Spleen (tissue), 7 donors: Measurements from ENCODE around the gene PTRH1.
A peak's percentile ranks its signal among the peaks of the same experiment; 100 is the strongest.

Experiments
- CTCF ChIP-seq, 11 experiments: fragments of 200-600 bp in 7 of 11; fragments of 450-650 bp in 4 of 11; sonication (generic) in 4 of 11; IDR thresholded peaks in 8 of 11; conservative IDR thresholded peaks in 3 of 11; 1 replicate in 7 of 11; 2 replicates in 4 of 11; pipeline versions ENCODE4 v1.4.0 to v1.8.0; 2016 to 2021; ENCODE audit warnings: antibody characterized with exemption in 11 of 11, inconsistent platforms in 4 of 11, mild to moderate bottlenecking in 1 of 11
- POLR2A ChIP-seq, 3 donors: fragments of 450-650 bp; IDR thresholded peaks; one replicate each; pipeline ENCODE4 v1.5.1; 2017; ENCODE audit warnings: antibody characterized with exemption in 3 of 3, mild to moderate bottlenecking in 1 of 3
- POLR2AphosphoS5 ChIP-seq, 3 donors: sonication (generic); formaldehyde crosslinking; IDR thresholded peaks; one replicate each; pipeline ENCODE4 v1.5.1; 2017; ENCODE audit warnings: antibody characterized with exemption in 3 of 3
- donor health status: DM: no; HTN: no; CAD: no; lungs with moderate emphysema.
- donor health status: DM: no; HTN: no; CAD: no.
- donor health status: DM: no; HTN: no; CAD: no.

GRCh38 chr9:127731938-127732337 is 16.5 kb upstream of the PTRH1 start:
- TF ChIP-seq POLR2AphosphoS5 (IDR thresholded peaks at IDR 0.05) (peak; percentile 13 to 62 (median 51)), CTCF (IDR thresholded peaks at IDR 0.05 in 8 of 11, conservative IDR thresholded peaks at IDR 0.05 in 3 of 11) (no peak), POLR2A (IDR thresholded peaks at IDR 0.05) (no peak)
